Neural progenitor cell (in vitro differentiated cells): ENCODE data around the gene TDRD10.

Source experiments
- EZH2 ChIP-seq: fragments of 200-600 bp; sonication (generic); IDR thresholded peaks from 2 replicates; pipeline ENCODE4 v1.6.1; 2017; ENCODE audit warnings: antibody characterized with exemption, mild to moderate bottlenecking, moderate library complexity
- EZH2phosphoT487 ChIP-seq: fragments of 200-600 bp; sonication (generic); IDR thresholded peaks from 2 replicates; pipeline ENCODE4 v1.6.1; 2017; ENCODE audit warnings: antibody characterized with exemption
- TF ChIP-seq, protein P1 (sequence below): fragments of 200-600 bp; sonication (generic); IDR thresholded peaks from 2 replicates; pipeline ENCODE4 v1.5.1; 2017; ENCODE audit warnings: antibody characterized with exemption, mild to moderate bottlenecking

- TF ChIP-seq, protein P1, sequence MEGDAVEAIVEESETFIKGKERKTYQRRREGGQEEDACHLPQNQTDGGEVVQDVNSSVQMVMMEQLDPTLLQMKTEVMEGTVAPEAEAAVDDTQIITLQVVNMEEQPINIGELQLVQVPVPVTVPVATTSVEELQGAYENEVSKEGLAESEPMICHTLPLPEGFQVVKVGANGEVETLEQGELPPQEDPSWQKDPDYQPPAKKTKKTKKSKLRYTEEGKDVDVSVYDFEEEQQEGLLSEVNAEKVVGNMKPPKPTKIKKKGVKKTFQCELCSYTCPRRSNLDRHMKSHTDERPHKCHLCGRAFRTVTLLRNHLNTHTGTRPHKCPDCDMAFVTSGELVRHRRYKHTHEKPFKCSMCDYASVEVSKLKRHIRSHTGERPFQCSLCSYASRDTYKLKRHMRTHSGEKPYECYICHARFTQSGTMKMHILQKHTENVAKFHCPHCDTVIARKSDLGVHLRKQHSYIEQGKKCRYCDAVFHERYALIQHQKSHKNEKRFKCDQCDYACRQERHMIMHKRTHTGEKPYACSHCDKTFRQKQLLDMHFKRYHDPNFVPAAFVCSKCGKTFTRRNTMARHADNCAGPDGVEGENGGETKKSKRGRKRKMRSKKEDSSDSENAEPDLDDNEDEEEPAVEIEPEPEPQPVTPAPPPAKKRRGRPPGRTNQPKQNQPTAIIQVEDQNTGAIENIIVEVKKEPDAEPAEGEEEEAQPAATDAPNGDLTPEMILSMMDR = no peak
- TF ChIP-seq EZH2 = no peak
- TF ChIP-seq EZH2phosphoT487 = no peak
Measured at GRCh38 chr1:154465621-154466195, 36.3 kb upstream of the TDRD10 start.
